ENCODE results near the gene ITGAD. TPM values are rescaled to one million over a fixed set of nuclear protein-coding genes. Genes with fewer than 3 reads are reported as not detected.

Gene ITGAD
- total RNA-seq, 1 donor from 2014 or later = not detected

- Mint-ChIP-seq H3K9me3 (ENCODE audit: unreplicated experiment) (no peaks in the 10 kb centered on the region), H3K27ac (ENCODE audit: unreplicated experiment) (peak within 1 kb of the TSS; percentile 94), H3K4me1 (ENCODE audit: low read depth, unreplicated experiment) (peaks cover 20% of the 10 kb centered on the region), H3K4me3 (ENCODE audit: unreplicated experiment) (peak within 1 kb of the TSS; percentile 93), H3K36me3 (ENCODE audit: low read depth, unreplicated experiment) (peaks cover 27% of the 10 kb centered on the region), H3K27me3 (ENCODE audit: low read depth, unreplicated experiment) (no peaks in the 10 kb centered on the region)
- H3K9ac ChIP-seq (ENCODE audit: low read length) = peak within 1 kb of the TSS; percentile 95
- H3K36me3 ChIP-seq (ENCODE audit: insufficient read depth, low read length) = peaks cover 14% of the 10 kb centered on the region
- peaks cover 55% of the 10 kb centered on the region for H3K79me2 ChIP-seq (ENCODE audit: insufficient read depth, low read length)
- peak within 1 kb of the TSS; percentile 80 for H3K27ac ChIP-seq (ENCODE audit: low read depth, low read length)
- H3K4me1 ChIP-seq (ENCODE audit: insufficient read depth, low read length) = peaks cover 42% of the 10 kb centered on the region
- H2AFZ ChIP-seq (ENCODE audit: low read depth, low read length) = peak within 1 kb of the TSS; percentile 65
- H3K4me2 ChIP-seq (ENCODE audit: low read length) = peak within 1 kb of the TSS; percentile 92
- H3K4me3 ChIP-seq (ENCODE audit: insufficient read depth, low read depth, low read length) = peak within 1 kb of the TSS; percentile 95
- no peak for FAIRE-seq
- DNase-seq (ENCODE audit: low read depth) = peak; percentile 71
- H4K20me1 ChIP-seq (ENCODE audit: insufficient read depth, low read length) = peaks cover 44% of the 10 kb centered on the region
- TF ChIP-seq, protein P1, sequence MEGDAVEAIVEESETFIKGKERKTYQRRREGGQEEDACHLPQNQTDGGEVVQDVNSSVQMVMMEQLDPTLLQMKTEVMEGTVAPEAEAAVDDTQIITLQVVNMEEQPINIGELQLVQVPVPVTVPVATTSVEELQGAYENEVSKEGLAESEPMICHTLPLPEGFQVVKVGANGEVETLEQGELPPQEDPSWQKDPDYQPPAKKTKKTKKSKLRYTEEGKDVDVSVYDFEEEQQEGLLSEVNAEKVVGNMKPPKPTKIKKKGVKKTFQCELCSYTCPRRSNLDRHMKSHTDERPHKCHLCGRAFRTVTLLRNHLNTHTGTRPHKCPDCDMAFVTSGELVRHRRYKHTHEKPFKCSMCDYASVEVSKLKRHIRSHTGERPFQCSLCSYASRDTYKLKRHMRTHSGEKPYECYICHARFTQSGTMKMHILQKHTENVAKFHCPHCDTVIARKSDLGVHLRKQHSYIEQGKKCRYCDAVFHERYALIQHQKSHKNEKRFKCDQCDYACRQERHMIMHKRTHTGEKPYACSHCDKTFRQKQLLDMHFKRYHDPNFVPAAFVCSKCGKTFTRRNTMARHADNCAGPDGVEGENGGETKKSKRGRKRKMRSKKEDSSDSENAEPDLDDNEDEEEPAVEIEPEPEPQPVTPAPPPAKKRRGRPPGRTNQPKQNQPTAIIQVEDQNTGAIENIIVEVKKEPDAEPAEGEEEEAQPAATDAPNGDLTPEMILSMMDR (IDR thresholded peaks at IDR 0.05; ENCODE audit: insufficient read depth, low read depth, low read length) = no peak
- no peak for TF ChIP-seq EZH2 (IDR thresholded peaks at IDR 0.05; ENCODE audit: insufficient read depth, low read length)
- peaks cover 4% of the 10 kb centered on the region for H3K9me3 ChIP-seq (ENCODE audit: insufficient read depth, low read depth, low read length)
- no peaks in the 10 kb centered on the region for H3K27me3 ChIP-seq (ENCODE audit: insufficient read depth, low read length)
Observed at GRCh38 chr16:31471875-31472708, 79.0 kb downstream of the ITGAD start, which contains the start of gene TGFB1I1. TSS of gene TGFB1I1 (plus strand) at chr16:31472152. CDS start at chr16:31472189, 37 bp downstream.

DNA sequence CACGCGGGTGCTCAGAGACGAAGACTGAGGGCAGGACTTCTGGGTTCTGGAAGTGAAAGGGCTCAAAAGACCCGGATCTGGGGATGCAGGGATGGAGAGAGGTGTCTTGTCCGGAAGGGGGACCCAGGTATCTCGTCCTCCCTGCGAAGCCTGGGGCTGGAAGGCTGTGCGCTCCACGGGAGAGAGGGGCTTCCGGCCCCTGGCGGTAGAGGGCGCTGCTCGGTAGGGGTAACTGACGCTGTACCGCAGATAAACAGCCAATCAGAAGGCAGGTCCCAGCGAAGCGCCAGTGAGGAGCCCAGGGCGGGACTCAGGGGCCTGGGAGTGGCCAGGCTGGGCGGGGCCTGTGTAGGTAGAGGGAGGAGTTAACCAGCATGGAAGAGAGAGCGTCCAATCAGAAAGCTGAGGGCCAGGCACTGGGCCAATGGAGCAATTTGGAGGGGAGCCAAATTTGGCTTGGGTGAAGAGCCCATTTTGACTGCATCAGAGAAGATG lies 79.6 kb downstream of the ITGAD start:
- peaks cover 55% of the 10 kb centered on the region for H3K79me2 ChIP-seq (ENCODE audit: insufficient read depth, low read length)
- peaks cover 38% of the 10 kb centered on the region for H3K4me1 ChIP-seq (ENCODE audit: insufficient read depth, low read length)
- peak overlapping the region; percentile 89 for H3K4me2 ChIP-seq (ENCODE audit: low read length)
- H3K9me3 ChIP-seq (ENCODE audit: insufficient read depth, low read depth, low read length) = peaks cover 4% of the 10 kb centered on the region
- peak overlapping the region; percentile 93 for H3K4me3 Mint-ChIP-seq (ENCODE audit: unreplicated experiment)
- DNase-seq (ENCODE audit: low read depth) (peak; percentile 85), FAIRE-seq (peak; percentile 93)
- H3K27me3 ChIP-seq (ENCODE audit: insufficient read depth, low read length) = no peaks in the 10 kb centered on the region
- peaks cover 28% of the 10 kb centered on the region for H3K36me3 Mint-ChIP-seq (ENCODE audit: low read depth, unreplicated experiment)
- TF ChIP-seq, protein P1 (IDR thresholded peaks at IDR 0.05; ENCODE audit: insufficient read depth, low read depth, low read length) = peak; percentile 55
- TF ChIP-seq EZH2 (IDR thresholded peaks at IDR 0.05; ENCODE audit: insufficient read depth, low read length) = no peak
- peak overlapping the region; percentile 95 for H3K9ac ChIP-seq (ENCODE audit: low read length)
- no peaks in the 10 kb centered on the region for H3K27me3 Mint-ChIP-seq (ENCODE audit: low read depth, unreplicated experiment)
- peak overlapping the region; percentile 95 for H3K4me3 ChIP-seq (ENCODE audit: insufficient read depth, low read depth, low read length)
- peaks cover 22% of the 10 kb centered on the region for H3K4me1 Mint-ChIP-seq (ENCODE audit: low read depth, unreplicated experiment)
- H2AFZ ChIP-seq (ENCODE audit: low read depth, low read length) = peak overlapping the region; percentile 65
- peaks cover 16% of the 10 kb centered on the region for H3K36me3 ChIP-seq (ENCODE audit: insufficient read depth, low read length)
- peak overlapping the region; percentile 80 for H3K27ac ChIP-seq (ENCODE audit: low read depth, low read length)
- H4K20me1 ChIP-seq (ENCODE audit: insufficient read depth, low read length) = peaks cover 50% of the 10 kb centered on the region
- peak overlapping the region; percentile 94 for H3K27ac Mint-ChIP-seq (ENCODE audit: unreplicated experiment)
- no peaks in the 10 kb centered on the region for H3K9me3 Mint-ChIP-seq (ENCODE audit: unreplicated experiment)

All from astrocyte (in vitro differentiated cells and primary cell).